HG03432 (cell line): ENCODE data around the gene DCUN1D4.

Experiments used
- ATAC-seq: cut with Tn5 transposase; IDR thresholded peaks from one replicate; pipeline ENCODE4 v1.9.1; 2021; ENCODE audit warnings: mild to moderate bottlenecking, moderate library complexity; ENCODE audit not compliant: unreplicated experiment

The DCUN1D4 gene

GRCh38 chr4:51842554-51843308 is at the start of gene DCUN1D4:
Gene DCUN1D4 (plus strand): TSS chr4:51843153. CDS start chr4:51843243, 90 bp downstream.
- ATAC-seq = peak; percentile 92

- no peak for ATAC-seq
Measured at GRCh38 chr4:51820443-51821234, 22.3 kb upstream of the DCUN1D4 start.

- ATAC-seq = no peak
Measured at GRCh38 chr4:51825341-51825740, 17.6 kb upstream of the DCUN1D4 start.

GRCh38 chr4:51830156-51830720 is 12.7 kb upstream of the DCUN1D4 start:
- ATAC-seq = no peak

- ATAC-seq = peak; percentile 84
Measured at GRCh38 chr4:51831133-51831532, 11.8 kb upstream of the DCUN1D4 start.

GRCh38 chr4:51833236-51833635 is 9.7 kb upstream of the DCUN1D4 start:
- ATAC-seq = no peak

- ATAC-seq = no peak
Measured at GRCh38 chr4:51835079-51835478, 7.9 kb upstream of the DCUN1D4 start.

GRCh38 chr4:51835855-51836254 is 7.1 kb upstream of the DCUN1D4 start:
- no peak for ATAC-seq

- no peak for ATAC-seq
Measured at GRCh38 chr4:51836549-51836948, 6.4 kb upstream of the DCUN1D4 start.

GRCh38 chr4:51840781-51841180 is 2.2 kb upstream of the DCUN1D4 start:
- ATAC-seq = no peak

- no peak for ATAC-seq
Measured at GRCh38 chr4:51842167-51842553, 793 bp upstream of the DCUN1D4 start.

- ATAC-seq = peak; percentile 35
Measured at GRCh38 chr4:51843309-51844152, 578 bp downstream of the DCUN1D4 start.

GRCh38 chr4:51844153-51845054 is 1.5 kb downstream of the DCUN1D4 start:
- ATAC-seq = peak; percentile 50

GRCh38 chr4:51845055-51845426 is 2.1 kb downstream of the DCUN1D4 start:
- no peak for ATAC-seq

GRCh38 chr4:51845711-51846110 is 2.8 kb downstream of the DCUN1D4 start:
- no peak for ATAC-seq

- ATAC-seq = no peak
Measured at GRCh38 chr4:51849430-51849829, 6.5 kb downstream of the DCUN1D4 start.

- no peak for ATAC-seq
Measured at GRCh38 chr4:51850294-51850693, 7.3 kb downstream of the DCUN1D4 start.

- no peak for ATAC-seq
Measured at GRCh38 chr4:51851090-51851936, 8.4 kb downstream of the DCUN1D4 start.

- ATAC-seq = no peak
Measured at GRCh38 chr4:51851937-51852290, 9.0 kb downstream of the DCUN1D4 start.
